GM23248 (cell line): ENCODE data around the gene LRGUK. TPM values are rescaled to one million over a fixed set of nuclear protein-coding genes. Genes with fewer than 3 reads are reported as not detected.

ENCODE experiments used
- DNase-seq: peaks from one replicate; pipeline ENCODE4 v3.0.0-alpha.2; 2015
- H2AFZ ChIP-seq: fragments of 200-600 bp; sonication (generic); 2 replicates; pipeline ENCODE4 v1.6.1; 2016; ENCODE audit warnings: antibody characterized with exemption
- H3F3A ChIP-seq: fragments of 200-600 bp; sonication (generic); 2 replicates; pipeline ENCODE4 v1.6.1; 2016; ENCODE audit warnings: mild to moderate bottlenecking, antibody characterized with exemption, mixed run types; ENCODE audit not compliant: insufficient read depth
- H3K27ac ChIP-seq: fragments of 200-600 bp; sonication (generic); 2 replicates; pipeline ENCODE4 v1.5.1; 2016; ENCODE audit warnings: mild to moderate bottlenecking
- H3K27me3 ChIP-seq: fragments of 200-600 bp; sonication (generic); replicated peaks from 2 replicates; pipeline ENCODE4 v1.6.1; 2016; ENCODE audit warnings: mild to moderate bottlenecking; ENCODE audit not compliant: insufficient read depth
- H3K36me3 ChIP-seq: fragments of 200-600 bp; sonication (generic); 2 replicates; pipeline ENCODE4 v1.6.1; 2016; ENCODE audit warnings: low read depth, mild to moderate bottlenecking
- H3K4me1 ChIP-seq: fragments of 200-600 bp; sonication (generic); 2 replicates; pipeline ENCODE4 v1.6.1; 2016; ENCODE audit warnings: mild to moderate bottlenecking; ENCODE audit not compliant: insufficient read depth
- H3K4me2 ChIP-seq: fragments of 200-600 bp; sonication (generic); one replicate; pipeline ENCODE4 v1.6.1; 2016; ENCODE audit warnings: mild to moderate bottlenecking; ENCODE audit not compliant: unreplicated experiment
- H3K4me3 ChIP-seq: fragments of 200-600 bp; sonication (generic); 2 replicates; pipeline ENCODE4 v1.5.1; 2016; ENCODE audit warnings: mild to moderate bottlenecking
- H3K79me2 ChIP-seq: fragments of 200-600 bp; sonication (generic); 2 replicates; pipeline ENCODE4 v1.6.1; 2016; ENCODE audit warnings: mild to moderate bottlenecking; ENCODE audit not compliant: insufficient read depth
- H3K9ac ChIP-seq: fragments of 200-600 bp; sonication (generic); 2 replicates; pipeline ENCODE4 v1.6.1; 2016; ENCODE audit warnings: mild to moderate bottlenecking
- H3K9me2 ChIP-seq: fragments of 200-600 bp; sonication (generic); 2 replicates; pipeline ENCODE4 v1.6.1; 2016; ENCODE audit warnings: mixed run types, mild to moderate bottlenecking, moderate library complexity; ENCODE audit not compliant: insufficient read depth
- H3K9me3 ChIP-seq: fragments of 200-600 bp; sonication (generic); one replicate; pipeline ENCODE4 v1.6.1; 2017; ENCODE audit warnings: low read depth
- H4K20me1 ChIP-seq: fragments of 200-600 bp; sonication (generic); 2 replicates; pipeline ENCODE4 v1.6.0; 2016; ENCODE audit not compliant: insufficient read depth
- EZH2 ChIP-seq: fragments of 200-600 bp; sonication (generic); IDR thresholded peaks from 2 replicates; pipeline ENCODE4 v1.6.1; 2018; ENCODE audit warnings: antibody characterized with exemption, mild to moderate bottlenecking; ENCODE audit not compliant: insufficient read depth, poor library complexity, severe bottlenecking
- EZH2phosphoT487 ChIP-seq: fragments of 200-600 bp; sonication (generic); IDR thresholded peaks from 2 replicates; pipeline ENCODE4 v1.6.1; 2018; ENCODE audit warnings: antibody characterized with exemption, moderate library complexity, mild to moderate bottlenecking, low read depth; ENCODE audit not compliant: insufficient read depth
- WGBS, 2 experiments: methylation state at CpG; one replicate each; pipeline ENCODE4 v1.1.6; 2015 to 2017; ENCODE audit warnings: low lambda C conversion rate in 2 of 2, low coverage in 1 of 2; ENCODE audit errors: missing lambda C conversion rate in 2 of 2; 5-methylcytosine and 5-hydroxymethylcytosine counted together
- in situ Hi-C: fragments of 300-500 bp; cut with MboI; formaldehyde crosslinking; loops from 2 replicates; pipeline ENCODE4 v1.15.0; 2020
- polyA plus RNA-seq: library from polyadenylated mRNA; unstranded; fragments of >200 nt; fragmentation: Nextera tagmentation; extraction: Ambion mirVana; gene quantifications from 2 replicates; pipeline ENCODE4 v1.2.1, GENCODE V29; 2016
- total RNA-seq: library from RNA; depleted of rRNA; stranded (reverse); fragments of >200 nt; shearing (Covaris generic); gene quantifications from 2 replicates; pipeline ENCODE4 v1.2.3, GENCODE V29; 2014

LRGUK gene
- total and polyA plus RNA-seq, 2 experiments from 2014 or later, result 0.11 TPM; not detected in 1

GRCh38 chr7:134105841-134106240, 21.3 kb upstream of the LRGUK start:
- WGBS, 2 experiments, result 70 to 72% methylated on average over 4 to 5 of the region's 5 CpGs
- in situ Hi-C loops, result no loop called here

GRCh38 chr7:134108802-134109201, 18.3 kb upstream of the LRGUK start:
- Histone ChIP-seq H3F3A (no peaks in the 10 kb centered on the region), H2AFZ (no peak overlapping the region), H3K9ac (no peak overlapping the region), H3K4me3 (no peak overlapping the region), H3K27me3 (no peaks in the 10 kb centered on the region), H3K36me3 (no peaks in the 10 kb centered on the region), H3K9me2 (no peaks in the 10 kb centered on the region), H3K4me2 (no peak overlapping the region), H3K9me3 (no peaks in the 10 kb centered on the region), H4K20me1 (no peaks in the 10 kb centered on the region), H3K27ac (no peak overlapping the region), H3K79me2 (no peaks in the 10 kb centered on the region), H3K4me1 (no peaks in the 10 kb centered on the region)
- no peak for DNase-seq
- in situ Hi-C loops, result no loop called here
- TF ChIP-seq EZH2phosphoT487 (no peak), EZH2 (no peak)
- 85 to 92% methylated on average over 2 of the region's 2 CpGs for WGBS, 2 experiments

More at GRCh38 chr7:134105841-134106240, 21.3 kb upstream of the LRGUK start:
- Histone ChIP-seq H2AFZ (no peak overlapping the region), H3K27me3 (no peaks in the 10 kb centered on the region), H3K4me2 (no peak overlapping the region), H3F3A (no peaks in the 10 kb centered on the region), H3K9me3 (no peaks in the 10 kb centered on the region), H3K9ac (no peak overlapping the region), H3K4me3 (no peak overlapping the region), H3K79me2 (no peaks in the 10 kb centered on the region), H3K36me3 (no peaks in the 10 kb centered on the region), H3K9me2 (no peaks in the 10 kb centered on the region), H3K27ac (no peak overlapping the region), H4K20me1 (no peaks in the 10 kb centered on the region), H3K4me1 (no peaks in the 10 kb centered on the region)
- no peak for DNase-seq
- TF ChIP-seq EZH2phosphoT487 (no peak), EZH2 (no peak)

DNA sequence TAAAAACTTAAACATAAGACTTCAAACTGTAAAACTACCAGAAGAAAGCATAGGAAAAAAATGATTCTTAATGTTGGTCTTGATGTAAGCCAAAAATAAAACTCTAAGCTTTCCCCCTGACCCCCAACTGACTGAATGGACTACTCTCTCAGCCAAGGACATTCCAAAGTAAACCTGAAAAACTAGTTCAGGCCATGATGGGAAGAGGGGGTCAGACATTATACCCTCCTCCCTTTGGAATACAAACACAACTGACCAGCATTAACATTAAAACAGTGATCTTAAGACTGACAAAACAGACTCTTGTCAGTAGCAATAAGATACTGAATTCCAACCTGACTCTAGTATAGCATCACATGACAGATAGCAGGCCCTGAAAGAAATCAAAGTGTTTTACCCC, 13.5 kb upstream of the LRGUK start:
- Histone ChIP-seq H3K9me2 (no peaks in the 10 kb centered on the region), H3K9me3 (no peaks in the 10 kb centered on the region), H3K4me2 (no peak overlapping the region), H3K79me2 (no peaks in the 10 kb centered on the region), H3K36me3 (no peaks in the 10 kb centered on the region), H3K27me3 (no peaks in the 10 kb centered on the region), H3F3A (no peaks in the 10 kb centered on the region), H4K20me1 (no peaks in the 10 kb centered on the region), H3K4me3 (no peak overlapping the region), H3K4me1 (no peaks in the 10 kb centered on the region), H3K27ac (no peak overlapping the region), H2AFZ (no peak overlapping the region), H3K9ac (no peak overlapping the region)
- DNase-seq, result no peak
- no peak for TF ChIP-seq EZH2
- TF ChIP-seq EZH2phosphoT487, result no peak
- in situ Hi-C loops, result no loop called here

DNA sequence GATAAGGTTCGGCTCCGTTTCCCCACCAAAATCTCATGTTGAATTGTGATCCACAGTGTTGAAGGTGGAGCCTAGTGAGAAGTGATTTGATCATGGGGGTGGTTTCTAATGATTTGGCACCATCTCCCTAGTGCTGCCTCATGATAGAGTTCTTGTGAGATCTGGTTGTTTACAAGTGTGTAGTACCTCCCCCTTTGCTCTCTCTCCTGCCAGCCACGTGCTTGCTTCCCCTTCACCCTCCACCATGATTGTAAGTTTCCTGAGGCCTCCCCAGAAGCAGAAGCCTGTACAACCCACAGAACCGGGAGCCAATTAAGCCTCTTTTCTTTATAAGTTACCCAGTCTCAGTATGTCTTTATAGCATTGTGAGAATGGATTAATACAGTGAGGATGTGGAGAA, 12.1 kb upstream of the LRGUK start:
- in situ Hi-C loops, result no loop called here

GRCh38 chr7:134120405-134120804, 6.7 kb upstream of the LRGUK start:
- Histone ChIP-seq H3K9me2 (no peaks in the 10 kb centered on the region), H3K9me3 (no peaks in the 10 kb centered on the region), H3K79me2 (no peaks in the 10 kb centered on the region), H2AFZ (no peak overlapping the region), H3K36me3 (no peaks in the 10 kb centered on the region), H3F3A (no peaks in the 10 kb centered on the region), H3K27ac (no peak overlapping the region), H3K27me3 (no peaks in the 10 kb centered on the region), H3K4me2 (no peak overlapping the region), H3K4me1 (no peaks in the 10 kb centered on the region), H4K20me1 (no peaks in the 10 kb centered on the region), H3K9ac (no peak overlapping the region), H3K4me3 (no peak overlapping the region)
- TF ChIP-seq EZH2 (no peak), EZH2phosphoT487 (no peak)
- in situ Hi-C loops, result no loop called here
- WGBS, 2 experiments, result 38 to 40% methylated on average over 4 of the region's 4 CpGs
- DNase-seq, result no peak

More for the DNA sequence above, 12.1 kb upstream of the LRGUK start:
- Histone ChIP-seq H3K9ac (no peak overlapping the region), H3K27ac (no peak overlapping the region), H3K27me3 (no peaks in the 10 kb centered on the region), H4K20me1 (no peaks in the 10 kb centered on the region), H3K9me3 (no peaks in the 10 kb centered on the region), H3K4me1 (no peaks in the 10 kb centered on the region), H2AFZ (no peak overlapping the region), H3K4me2 (no peak overlapping the region), H3F3A (no peaks in the 10 kb centered on the region), H3K4me3 (no peak overlapping the region), H3K9me2 (no peaks in the 10 kb centered on the region), H3K79me2 (no peaks in the 10 kb centered on the region), H3K36me3 (no peaks in the 10 kb centered on the region)
- 65 to 75% methylated on average over 4 of the region's 4 CpGs for WGBS, 2 experiments
- TF ChIP-seq EZH2phosphoT487 (no peak), EZH2 (no peak)
- no peak for DNase-seq
